WTC11 (cell line): Measurements from ENCODE around the gene TAF4. TPM values are rescaled to one million over a fixed set of nuclear protein-coding genes. Genes with fewer than 3 reads are reported as not detected.

Experiments used
- ATAC-seq: fragments of 200-7000 bp; cut with Tn5 transposase; 2 replicates; pipeline ENCODE4 v1.10.0; 2021; ENCODE audit warnings: mild to moderate bottlenecking, moderate library complexity
- CTCF ChIA-PET: fragments of 300-600 bp; sonication (Branson Sonifier 250); formaldehyde crosslinking; loops from one replicate; lab custom pipeline; 2021; ENCODE audit warnings: antibody characterized with exemption; lab: Charles Lee
- POLR2A ChIA-PET: fragments of 350-600 bp; sonication (Branson Sonifier 250); formaldehyde crosslinking; loops from one replicate; lab custom pipeline; 2021; ENCODE audit warnings: antibody characterized with exemption; lab: Charles Lee
- DNase-seq: peaks from one replicate; pipeline ENCODE4 v3.0.0; 2021; ENCODE audit warnings: low spot score
- H3K27ac Mint-ChIP-seq: 2 replicates; pipeline ENCODE4 v1.8.0; 2021; ENCODE audit warnings: mixed read lengths
- H3K27me3 Mint-ChIP-seq: 2 replicates; pipeline ENCODE4 v1.8.0; 2021; ENCODE audit warnings: low read depth, mild to moderate bottlenecking, moderate library complexity, mixed read lengths
- H3K36me3 Mint-ChIP-seq: 2 replicates; pipeline ENCODE4 v1.8.0; 2021; ENCODE audit warnings: mixed read lengths
- H3K4me1 Mint-ChIP-seq: 2 replicates; pipeline ENCODE4 v1.8.0; 2022; ENCODE audit warnings: mixed read lengths
- H3K4me3 Mint-ChIP-seq: 2 replicates; pipeline ENCODE4 v1.8.0; 2021; ENCODE audit warnings: mild to moderate bottlenecking, moderate library complexity, mixed read lengths
- H3K9me3 Mint-ChIP-seq: 2 replicates; pipeline ENCODE4 v1.8.0; 2021; ENCODE audit warnings: mixed read lengths
- AR ChIP-seq: fragments of 250-450 bp; sonication (Bioruptor Pico); IDR thresholded peaks from 2 replicates; pipeline ENCODE4 v1.9.0; 2021; ENCODE audit warnings: mild to moderate bottlenecking
- ARID4B ChIP-seq: sonication (generic); formaldehyde crosslinking; IDR thresholded peaks from 2 replicates; pipeline ENCODE4 v1.8.0; 2023; ENCODE audit warnings: missing genetic modification reagents, mild to moderate bottlenecking, borderline replicate concordance
- CREB1 ChIP-seq: sonication (generic); formaldehyde crosslinking; IDR thresholded peaks from 2 replicates; pipeline ENCODE4 v1.8.0; 2023; ENCODE audit warnings: mild to moderate bottlenecking, missing genetic modification reagents
- FOXP1 ChIP-seq: sonication (generic); formaldehyde crosslinking; IDR thresholded peaks from 2 replicates; pipeline ENCODE4 v1.8.0; 2022; ENCODE audit warnings: missing genetic modification reagents, mild to moderate bottlenecking, moderate library complexity, borderline replicate concordance
- FOXP4 ChIP-seq: sonication (generic); formaldehyde crosslinking; IDR thresholded peaks from 2 replicates; pipeline ENCODE4 v1.8.0; 2022; ENCODE audit warnings: mild to moderate bottlenecking, missing genetic modification reagents
- GTF2I ChIP-seq: fragments of 250-450 bp; sonication (Bioruptor Pico); conservative IDR thresholded peaks from 2 replicates; pipeline ENCODE4 v1.4.0; 2021; ENCODE audit warnings: mild to moderate bottlenecking
- IRF1 ChIP-seq: sonication (generic); formaldehyde crosslinking; IDR thresholded peaks from 2 replicates; pipeline ENCODE4 v1.8.0; 2023; ENCODE audit warnings: missing genetic modification reagents
- PRDM15 ChIP-seq: sonication (generic); formaldehyde crosslinking; IDR thresholded peaks from 2 replicates; pipeline ENCODE4 v1.8.0; 2022; ENCODE audit warnings: missing genetic modification reagents
- STAT6 ChIP-seq: sonication (generic); formaldehyde crosslinking; conservative IDR thresholded peaks from 2 replicates; pipeline ENCODE4 v1.8.1; 2023; ENCODE audit warnings: mild to moderate bottlenecking, low read depth, missing genetic modification reagents, moderate library complexity
- USF1 ChIP-seq: sonication (generic); formaldehyde crosslinking; IDR thresholded peaks from 2 replicates; pipeline ENCODE4 v1.8.0; 2022; ENCODE audit warnings: mild to moderate bottlenecking, missing genetic modification reagents
- USF2 ChIP-seq: sonication (generic); formaldehyde crosslinking; IDR thresholded peaks from 2 replicates; pipeline ENCODE4 v1.8.1; 2023; ENCODE audit warnings: mild to moderate bottlenecking, missing genetic modification reagents, moderate library complexity
- ZMAT4 ChIP-seq: fragments of 250-450 bp; sonication (Bioruptor Pico); IDR thresholded peaks from 2 replicates; pipeline ENCODE4 v1.9.0; 2021; ENCODE audit warnings: mild to moderate bottlenecking
- ZNF263 ChIP-seq: sonication (generic); formaldehyde crosslinking; IDR thresholded peaks from 2 replicates; pipeline ENCODE4 v1.8.1; 2022; ENCODE audit warnings: low read depth, mild to moderate bottlenecking, moderate library complexity, missing genetic modification reagents
- ZNF317 ChIP-seq: sonication (generic); formaldehyde crosslinking; IDR thresholded peaks from 2 replicates; pipeline ENCODE4 v1.8.1; 2023; ENCODE audit warnings: low read depth, mild to moderate bottlenecking, moderate library complexity, missing genetic modification reagents, borderline replicate concordance
- ZNF512 ChIP-seq: sonication (generic); formaldehyde crosslinking; IDR thresholded peaks from 2 replicates; pipeline ENCODE4 v1.8.1; 2022; ENCODE audit warnings: missing genetic modification reagents, borderline replicate concordance
- total RNA-seq: library from RNA; stranded (reverse); gene quantifications from 3 replicates; pipeline ENCODE4 v1.2.3, GENCODE V29; 2021

Gene TAF4
- total RNA-seq, 1 experiment from 2014 or later, result 34.4 TPM

GRCh38 chr20:62069741-62070216 is 4.1 kb upstream of the TAF4 start:
- no peak for DNase-seq
- Mint-ChIP-seq H3K27me3 (peaks cover 9% of the 10 kb centered on the region), H3K27ac (no peak overlapping the region), H3K9me3 (peaks cover 19% of the 10 kb centered on the region), H3K4me3 (no peak overlapping the region), H3K36me3 (peaks cover 16% of the 10 kb centered on the region), H3K4me1 (peaks cover 25% of the 10 kb centered on the region)
- POLR2A ChIA-PET, result no interaction called here
- TF ChIP-seq FOXP4, result no peak
- no peak for TF ChIP-seq USF1 (CRISPR knock-in tag)
- TF ChIP-seq USF2 (CRISPR knock-in tag), result no peak
- TF ChIP-seq STAT6 (CRISPR knock-in tag), result no peak
- TF ChIP-seq GTF2I (CRISPR knock-in tag), result no peak
- TF ChIP-seq ZNF512 (CRISPR knock-in tag), result no peak
- no peak for TF ChIP-seq IRF1 (CRISPR knock-in tag)
- TF ChIP-seq ZNF263 (CRISPR knock-in tag), result no peak
- no peak for TF ChIP-seq ZMAT4 (CRISPR knock-in tag)
- TF ChIP-seq AR (CRISPR knock-in tag), result no peak
- TF ChIP-seq ARID4B (CRISPR knock-in tag), result no peak
- TF ChIP-seq CREB1 (CRISPR knock-in tag), result no peak
- TF ChIP-seq ZNF317 (CRISPR knock-in tag), result no peak
- no peak for TF ChIP-seq FOXP1 (CRISPR knock-in tag)
- TF ChIP-seq PRDM15 (CRISPR knock-in tag), result no peak
- CTCF ChIA-PET, result interaction anchor here (1.2 to 1.3 kb wide), 2 partner anchors 58 to 72 kb away, joined by 3 to 9 read pairs; no protein-coding TSS in a partner anchor
- no peak for ATAC-seq
